HepG2 (cell line): ENCODE data around the gene DOLK. TPM values are rescaled to one million over a fixed set of nuclear protein-coding genes. Genes with fewer than 3 reads are reported as not detected.

Experiments used
- CHD2 ChIP-seq: IDR thresholded peaks from 2 replicates; pipeline ENCODE4 v1.6.1; 2011; ENCODE audit warnings: low read depth, low read length, improper control_type of control experiment
- EP300 ChIP-seq, 3 experiments: sonication (generic) in 1 of 3; formaldehyde crosslinking in 1 of 3; IDR thresholded peaks; 2 replicates each; pipeline versions ENCODE4 v1.5.1 to v1.6.1; 2011 to 2020; ENCODE audit warnings: low read depth in 2 of 3, low read length in 2 of 3, borderline replicate concordance in 1 of 3, improper control_type of control experiment in 1 of 3, mild to moderate bottlenecking in 1 of 3, missing genetic modification reagents in 1 of 3, moderate library complexity in 1 of 3
- ETV5 ChIP-seq: IDR thresholded peaks from 2 replicates; pipeline ENCODE4 v1.6.1; 2018; ENCODE audit warnings: missing biosample characterization, missing genetic modification reagents, inconsistent platforms, borderline replicate concordance
- HNF1B ChIP-seq: sonication (generic); formaldehyde crosslinking; IDR thresholded peaks from 2 replicates; pipeline ENCODE4 v1.5.1; 2020; ENCODE audit warnings: mild to moderate bottlenecking, moderate library complexity, missing genetic modification reagents
- MAZ ChIP-seq, 2 experiments: sonication (generic) in 1 of 2; formaldehyde crosslinking in 1 of 2; IDR thresholded peaks; 2 replicates each; pipeline versions ENCODE4 v1.5.0 to v1.6.1; 2012 to 2020; ENCODE audit warnings: low read depth in 2 of 2, mild to moderate bottlenecking in 2 of 2, borderline replicate concordance in 1 of 2, improper control_type of control experiment in 1 of 2, low read length in 1 of 2, missing genetic modification reagents in 1 of 2, moderate library complexity in 1 of 2
- POLR2AphosphoS5 ChIP-seq: IDR thresholded peaks from 2 replicates; pipeline ENCODE4 v1.6.1; 2012; ENCODE audit warnings: low read depth, low read length
- SOX13 ChIP-seq, 3 experiments: fragments of 450-650 bp in 1 of 3; sonication (generic) in 1 of 3; formaldehyde crosslinking in 1 of 3; IDR thresholded peaks in 2 of 3; conservative IDR thresholded peaks in 1 of 3; 2 replicates each; pipeline versions ENCODE4 v1.5.0 to v1.6.1; 2016 to 2020; ENCODE audit warnings: antibody characterized with exemption in 1 of 3, mild to moderate bottlenecking in 1 of 3, missing compliant biosample characterization in 1 of 3, missing genetic modification reagents in 1 of 3, moderate library complexity in 1 of 3
- SPEN ChIP-seq: sonication (generic); formaldehyde crosslinking; IDR thresholded peaks from 2 replicates; pipeline ENCODE4 v1.5.1; 2020; ENCODE audit warnings: low read depth, mild to moderate bottlenecking, missing genetic modification reagents
- ZBTB38 ChIP-seq: sonication (generic); formaldehyde crosslinking; IDR thresholded peaks from 2 replicates; pipeline ENCODE4 v1.5.1; 2020; ENCODE audit warnings: mild to moderate bottlenecking, missing genetic modification reagents
- ZKSCAN5 ChIP-seq: sonication (generic); formaldehyde crosslinking; IDR thresholded peaks from 2 replicates; pipeline ENCODE4 v1.5.1; 2020; ENCODE audit warnings: mild to moderate bottlenecking, missing genetic modification reagents
- ZNF12 ChIP-seq: sonication (generic); formaldehyde crosslinking; IDR thresholded peaks from 2 replicates; pipeline ENCODE4 v1.5.0; 2020; ENCODE audit warnings: missing genetic modification reagents
- ZNF205 ChIP-seq: IDR thresholded peaks from 2 replicates; pipeline ENCODE4 v1.6.1; 2018; ENCODE audit warnings: missing biosample characterization, missing genetic modification reagents
- ZNF260 ChIP-seq: sonication (generic); formaldehyde crosslinking; IDR thresholded peaks from 2 replicates; pipeline ENCODE4 v1.4.0; 2020; ENCODE audit warnings: missing genetic modification reagents, low read depth, mild to moderate bottlenecking, borderline replicate concordance
- ZNF292 ChIP-seq: sonication (generic); formaldehyde crosslinking; IDR thresholded peaks from 2 replicates; pipeline ENCODE4 v1.8.1; 2022; ENCODE audit warnings: mild to moderate bottlenecking, low read depth, missing genetic modification reagents, borderline replicate concordance
- ZNF503 ChIP-seq: sonication (generic); formaldehyde crosslinking; IDR thresholded peaks from 2 replicates; pipeline ENCODE4 v1.4.0; 2020; ENCODE audit warnings: missing genetic modification reagents
- ZNF589 ChIP-seq: sonication (generic); formaldehyde crosslinking; conservative IDR thresholded peaks from 2 replicates; pipeline ENCODE4 v1.8.0; 2022; ENCODE audit warnings: mild to moderate bottlenecking, moderate library complexity, missing genetic modification reagents
- ZNF646 ChIP-seq: sonication (generic); formaldehyde crosslinking; IDR thresholded peaks from 2 replicates; pipeline ENCODE4 v1.9.0; 2021; ENCODE audit warnings: mild to moderate bottlenecking, missing genetic modification reagents
- ZNF713 ChIP-seq: sonication (generic); formaldehyde crosslinking; IDR thresholded peaks from 2 replicates; pipeline ENCODE4 v1.4.0; 2020; ENCODE audit warnings: mild to moderate bottlenecking, missing genetic modification reagents
- polyA plus RNA-seq, 8 experiments: library from polyadenylated mRNA; depleted of rRNA in 3 of 8; stranded (reverse) in 7 of 8; unstranded in 1 of 8; fragments of >200 nt; fragmentation: Illumina TruSeq in 4 of 8; extraction: Trizol in 4 of 8; gene quantifications; 2 replicates each; pipeline versions ENCODE4 v1.2.1 to v1.2.3, GENCODE V29; 2011 to 2016; ENCODE audit warnings: low read depth in 4 of 8, missing spikeins in 1 of 8, mixed read lengths in 1 of 8; ENCODE audit not compliant: insufficient read depth in 1 of 8
- total RNA-seq, 5 experiments: library from RNA; depleted of rRNA; stranded (reverse); fragments of >200 nt; fragmentation: Illumina TruSeq; extraction: Trizol; gene quantifications; 2 replicates each; pipeline ENCODE4 v1.2.3, GENCODE V29; 2016; ENCODE audit warnings: low read depth in 1 of 5

Gene DOLK
- total and polyA plus RNA-seq, 2 of the 13 experiments (the other 11 are each of a cell fraction or from before 2014, with no cell fraction given) = 15.4 to 18.7 TPM

- TF ChIP-seq ZNF646 = peak; percentile 30; the same call in 1 of the 2 replicates
- peak; percentile 40; the same call in 1 of the 2 replicates for TF ChIP-seq SPEN (CRISPR knock-in tag)
- TF ChIP-seq ZNF12 (CRISPR knock-in tag) = peak; percentile 79
- no peak for TF ChIP-seq MAZ (IDR thresholded peaks at IDR 0.05; ENCODE audit: borderline replicate concordance, low read depth, low read length)
- TF ChIP-seq MAZ (CRISPR knock-in tag; IDR thresholded peaks at IDR 0.05; ENCODE audit: low read depth) = no peak
- TF ChIP-seq POLR2AphosphoS5 = no peak
- TF ChIP-seq ZNF205 (CRISPR knock-in tag) = no peak
- peak; percentile 16; the same call in 1 of the 2 replicates for TF ChIP-seq ETV5 (CRISPR knock-in tag)
- TF ChIP-seq ZNF713 = no peak
- no peak for TF ChIP-seq SOX13 (IDR thresholded peaks at IDR 0.05)
- TF ChIP-seq SOX13 (CRISPR knock-in tag; conservative IDR thresholded peaks at IDR 0.05 in 1 of 2, IDR thresholded peaks at IDR 0.05 in 1 of 2) = peak in 1 of 2 experiments; percentile 34; a peak in 1 of 4 replicates
- TF ChIP-seq HNF1B (CRISPR knock-in tag) = no peak
- no peak for TF ChIP-seq ZNF589
- TF ChIP-seq CHD2 = no peak
- TF ChIP-seq ZNF503 (CRISPR knock-in tag) = no peak
- TF ChIP-seq ZNF292 (CRISPR knock-in tag) = peak; percentile 65; the same call in 1 of the 2 replicates
- peak; percentile 54; the same call in 1 of the 2 replicates for TF ChIP-seq ZBTB38 (CRISPR knock-in tag)
- TF ChIP-seq EP300 (IDR thresholded peaks at IDR 0.05; ENCODE audit: low read depth in 2 of 2, low read length in 2 of 2) = 0 out of 4 replicates have a peak, but pooled peaks of 1 of the 2 experiments have one; percentile 29
- no peak for TF ChIP-seq EP300 (CRISPR knock-in tag; IDR thresholded peaks at IDR 0.05; ENCODE audit: borderline replicate concordance)
- TF ChIP-seq ZKSCAN5 = no peak
- no peak for TF ChIP-seq ZNF260
Observed at GRCh38 chr9:128905964-128906363, 41.4 kb downstream of the DOLK start (continued).
